DOHH2 (cell line): ENCODE results near the gene SMARCC1.

Experiments used
- H3F3A ChIP-seq: fragments of 200-600 bp; sonication (generic), shearing (Covaris generic); 2 replicates; pipeline ENCODE4 v1.6.0; 2016; ENCODE audit warnings: antibody characterized with exemption, mild to moderate bottlenecking; ENCODE audit not compliant: control insufficient read depth, insufficient read depth
- H3K27ac ChIP-seq: fragments of 200-600 bp; sonication (generic); 2 replicates; pipeline ENCODE4 v1.5.1; 2014; ENCODE audit warnings: low read depth, mild to moderate bottlenecking, low read length, moderate library complexity
- H3K27me3 ChIP-seq: fragments of 200-600 bp; sonication (generic); 2 replicates; pipeline ENCODE4 v1.6.1; 2014; ENCODE audit warnings: mild to moderate bottlenecking, low read length, mixed read lengths; ENCODE audit not compliant: control insufficient read depth
- H3K36me3 ChIP-seq: fragments of 200-600 bp; sonication (generic); 2 replicates; pipeline ENCODE4 v1.6.1; 2014; ENCODE audit warnings: mild to moderate bottlenecking, low read length, moderate library complexity, mixed read lengths; ENCODE audit not compliant: control insufficient read depth
- H3K4me1 ChIP-seq: fragments of 200-600 bp; sonication (generic); 2 replicates; pipeline ENCODE4 v1.6.1; 2014; ENCODE audit warnings: mild to moderate bottlenecking, low read length, mixed read lengths; ENCODE audit not compliant: control insufficient read depth
- H3K4me2 ChIP-seq: fragments of 200-600 bp; sonication (generic); 2 replicates; pipeline ENCODE4 v1.6.0; 2014; ENCODE audit warnings: mild to moderate bottlenecking, low read length, moderate library complexity
- H3K4me3 ChIP-seq: fragments of 200-600 bp; sonication (generic); 2 replicates; pipeline ENCODE4 v1.5.1; 2014; ENCODE audit warnings: mild to moderate bottlenecking, low read length, mixed read lengths
- H3K79me2 ChIP-seq: fragments of 200-600 bp; sonication (generic); 2 replicates; pipeline ENCODE4 v1.6.1; 2014; ENCODE audit warnings: mild to moderate bottlenecking, low read length, mixed read lengths; ENCODE audit not compliant: control insufficient read depth
- H3K9me2 ChIP-seq: fragments of 200-600 bp; sonication (generic); replicated peaks from 2 replicates; pipeline ENCODE4 v1.6.1; 2014; ENCODE audit warnings: mild to moderate bottlenecking, low read length, mixed read lengths; ENCODE audit not compliant: control insufficient read depth
- H3K9me3 ChIP-seq: fragments of 200-600 bp; sonication (generic); 2 replicates; pipeline ENCODE4 v1.6.1; 2014; ENCODE audit warnings: antibody characterized with exemption, low read length, mixed read lengths; ENCODE audit not compliant: control insufficient read depth, insufficient read depth
- H4K20me1 ChIP-seq: fragments of 200-600 bp; sonication (generic); 2 replicates; pipeline ENCODE4 v1.6.0; 2014; ENCODE audit warnings: low read depth, mild to moderate bottlenecking, antibody characterized with exemption, low read length, moderate library complexity; ENCODE audit not compliant: control insufficient read depth, insufficient read depth
- CTCF ChIP-seq: fragments of 200-600 bp; sonication (generic); IDR thresholded peaks from one replicate; pipeline ENCODE4 v1.5.1; 2014; ENCODE audit warnings: antibody characterized with exemption, mild to moderate bottlenecking, low read depth, low read length; ENCODE audit not compliant: poor library complexity, severe bottlenecking
- EZH2phosphoT487 ChIP-seq: fragments of 200-600 bp; sonication (generic); IDR thresholded peaks from 2 replicates; pipeline ENCODE4 v1.6.1; 2017; ENCODE audit warnings: borderline replicate concordance, mild to moderate bottlenecking, antibody characterized with exemption, low read length, moderate library complexity, mixed read lengths

SMARCC1 gene

GRCh38 chr3:47583320-47584075 lies 198.2 kb downstream of the SMARCC1 start:
- Histone ChIP-seq H3K4me2 (no peak overlapping the region), H3K27ac (no peak overlapping the region), H3K79me2 (no peaks in the 10 kb centered on the region), H3K9me3 (no peaks in the 10 kb centered on the region), H3K36me3 (peaks cover 34% of the 10 kb centered on the region), H3K27me3 (peaks cover 25% of the 10 kb centered on the region), H3K9me2 (no peaks in the 10 kb centered on the region), H4K20me1 (peaks cover 3% of the 10 kb centered on the region; the same call in 1 of the 2 replicates), H3K4me1 (peaks cover 3% of the 10 kb centered on the region; the same call in 1 of the 2 replicates), H3K4me3 (no peak overlapping the region), H3F3A (peaks cover 24% of the 10 kb centered on the region)
- TF ChIP-seq EZH2phosphoT487 (no peak), CTCF (no peak)

GRCh38 chr3:47581835-47582234 lies 199.9 kb downstream of the SMARCC1 start:
- Histone ChIP-seq H3K79me2 (no peaks in the 10 kb centered on the region), H3K4me3 (no peak overlapping the region), H3K27me3 (peaks cover 27% of the 10 kb centered on the region), H4K20me1 (peaks cover 3% of the 10 kb centered on the region; the same call in 1 of the 2 replicates), H3K4me1 (peaks cover 5% of the 10 kb centered on the region; the same call in 1 of the 2 replicates), H3K4me2 (no peak overlapping the region), H3K9me2 (no peaks in the 10 kb centered on the region), H3F3A (peaks cover 24% of the 10 kb centered on the region), H3K27ac (no peak overlapping the region), H3K9me3 (no peaks in the 10 kb centered on the region), H3K36me3 (peaks cover 18% of the 10 kb centered on the region)
- TF ChIP-seq EZH2phosphoT487 = no peak
- no peak for TF ChIP-seq CTCF

- Histone ChIP-seq H4K20me1 (peaks cover 3% of the 10 kb centered on the region; the same call in 1 of the 2 replicates), H3F3A (peaks cover 24% of the 10 kb centered on the region), H3K27ac (no peak overlapping the region), H3K9me2 (no peaks in the 10 kb centered on the region), H3K4me3 (no peak overlapping the region), H3K36me3 (peaks cover 14% of the 10 kb centered on the region), H3K9me3 (no peaks in the 10 kb centered on the region), H3K79me2 (no peaks in the 10 kb centered on the region), H3K27me3 (peaks cover 27% of the 10 kb centered on the region), H3K4me1 (peaks cover 5% of the 10 kb centered on the region; the same call in 1 of the 2 replicates), H3K4me2 (no peak overlapping the region)
- TF ChIP-seq CTCF (no peak), EZH2phosphoT487 (no peak)
These were observed 200.3 kb downstream of the SMARCC1 start for GRCh38 chr3:47581422-47581821.
